MM.1S (cell line): ENCODE data around the gene CCDC194.

Experiments
- DNase-seq: peaks from one replicate; pipeline ENCODE4 v3.0.0-alpha.2; 2015
- H2AFZ ChIP-seq: fragments of 300-600 bp; sonication (generic); 2 replicates; pipeline ENCODE4 v1.6.0; 2016; ENCODE audit warnings: antibody characterized with exemption, low read length
- H3F3A ChIP-seq: fragments of 300-600 bp; sonication (generic); 2 replicates; pipeline ENCODE4 v1.6.1; 2016; ENCODE audit warnings: mild to moderate bottlenecking, antibody characterized with exemption, low read length, moderate library complexity, mixed read lengths; ENCODE audit not compliant: insufficient read depth
- H3K27ac ChIP-seq: fragments of 300-600 bp; sonication (generic); 2 replicates; pipeline ENCODE4 v1.5.1; 2016; ENCODE audit warnings: mild to moderate bottlenecking, low read length
- H3K27me3 ChIP-seq: fragments of 300-600 bp; sonication (generic); replicated peaks from 2 replicates; pipeline ENCODE4 v1.6.0; 2016; ENCODE audit warnings: low read length; ENCODE audit not compliant: insufficient read depth
- H3K36me3 ChIP-seq: fragments of 300-600 bp; sonication (generic); replicated peaks from 2 replicates; pipeline ENCODE4 v1.6.1; 2016; ENCODE audit warnings: mild to moderate bottlenecking, low read length, mixed read lengths; ENCODE audit not compliant: insufficient read depth
- H3K4me1 ChIP-seq: fragments of 300-600 bp; sonication (generic); 2 replicates; pipeline ENCODE4 v1.6.1; 2016; ENCODE audit warnings: low read length, mixed read lengths
- H3K4me2 ChIP-seq: fragments of 300-600 bp; sonication (generic); 2 replicates; pipeline ENCODE4 v1.6.0; 2016; ENCODE audit warnings: low read depth, low read length
- H3K4me3 ChIP-seq: fragments of 300-600 bp; sonication (generic); 2 replicates; pipeline ENCODE4 v1.5.1; 2016; ENCODE audit warnings: low read length, mixed read lengths
- H3K79me2 ChIP-seq: fragments of 300-600 bp; sonication (generic); 2 replicates; pipeline ENCODE4 v1.6.1; 2016; ENCODE audit warnings: mixed run types, low read length, mixed read lengths
- H3K9ac ChIP-seq: fragments of 300-600 bp; sonication (generic); 2 replicates; pipeline ENCODE4 v1.6.1; 2016; ENCODE audit warnings: low read length, mixed read lengths
- H3K9me2 ChIP-seq: fragments of 300-600 bp; sonication (generic); replicated peaks from 2 replicates; pipeline ENCODE4 v1.6.1; 2016; ENCODE audit warnings: mild to moderate bottlenecking, low read length, mixed read lengths; ENCODE audit not compliant: insufficient read depth
- H3K9me3 ChIP-seq: fragments of 300-600 bp; sonication (generic); replicated peaks from 2 replicates; pipeline ENCODE4 v1.6.1; 2016; ENCODE audit warnings: mild to moderate bottlenecking, low read length, mixed read lengths; ENCODE audit not compliant: insufficient read depth
- H4K20me1 ChIP-seq: fragments of 300-600 bp; sonication (generic); 2 replicates; pipeline ENCODE4 v1.6.1; 2016; ENCODE audit warnings: mild to moderate bottlenecking, low read length, moderate library complexity, mixed read lengths; ENCODE audit not compliant: insufficient read depth
- EZH2 ChIP-seq: fragments of 300-600 bp; sonication (generic); optimal IDR thresholded peaks from 2 replicates; pipeline ENCODE3; 2017; ENCODE audit warnings: low read depth, mild to moderate bottlenecking, antibody characterized with exemption, low read length, mixed read lengths
- EZH2phosphoT487 ChIP-seq: fragments of 300-600 bp; sonication (generic); IDR thresholded peaks from 2 replicates; pipeline ENCODE4 v1.6.1; 2018; ENCODE audit warnings: antibody characterized with exemption, low read length
- TF ChIP-seq, protein P1 (sequence below): fragments of 300-600 bp; sonication (generic); IDR thresholded peaks from 2 replicates; pipeline ENCODE4 v1.5.1; 2016; ENCODE audit warnings: antibody characterized with exemption, low read length, mixed read lengths

CCDC194 gene

DNA sequence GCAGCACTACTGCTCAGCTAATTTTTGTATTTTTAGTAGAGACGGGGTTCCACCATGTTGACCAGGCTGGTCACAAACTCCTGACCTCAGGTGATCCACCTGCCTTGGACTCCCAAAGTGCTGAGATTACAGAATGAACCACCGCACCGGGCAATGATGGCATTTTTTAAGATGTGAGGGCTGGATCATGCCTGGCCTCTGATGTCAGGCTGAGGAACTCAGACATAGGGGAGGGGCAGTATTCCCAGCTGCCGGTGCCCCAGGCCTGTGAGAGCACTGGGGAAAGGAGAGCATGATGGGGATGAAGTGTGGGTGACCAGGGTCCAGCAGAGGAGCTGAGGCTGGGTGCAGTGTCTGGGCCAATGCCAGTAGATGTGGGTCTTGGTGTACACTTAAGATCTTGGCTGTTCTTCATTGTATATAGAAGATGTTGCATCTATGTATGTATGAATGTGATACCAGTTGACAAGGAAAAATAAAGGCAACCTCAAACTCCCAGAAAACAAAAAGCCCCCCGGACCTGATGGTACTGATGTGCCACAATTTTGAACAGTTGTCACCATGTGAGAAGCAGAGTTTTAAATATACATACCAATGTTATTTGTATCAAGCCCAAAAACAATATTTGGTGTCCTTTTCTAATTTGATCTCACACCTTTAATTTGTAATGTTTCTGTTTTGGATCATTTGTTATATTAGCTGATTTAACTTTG is 13.4 kb downstream of the CCDC194 start:
- Histone ChIP-seq H4K20me1 (no peaks in the 10 kb centered on the region), H3K36me3 (no peaks in the 10 kb centered on the region), H3K4me3 (no peak overlapping the region), H3K9ac (no peak overlapping the region), H2AFZ (no peak overlapping the region), H3K27me3 (no peaks in the 10 kb centered on the region), H3K4me2 (no peak overlapping the region), H3K9me3 (no peaks in the 10 kb centered on the region), H3K9me2 (no peaks in the 10 kb centered on the region), H3K4me1 (peaks cover 7% of the 10 kb centered on the region), H3F3A (no peaks in the 10 kb centered on the region), H3K79me2 (no peaks in the 10 kb centered on the region), H3K27ac (no peak overlapping the region)
- TF ChIP-seq, protein P1, sequence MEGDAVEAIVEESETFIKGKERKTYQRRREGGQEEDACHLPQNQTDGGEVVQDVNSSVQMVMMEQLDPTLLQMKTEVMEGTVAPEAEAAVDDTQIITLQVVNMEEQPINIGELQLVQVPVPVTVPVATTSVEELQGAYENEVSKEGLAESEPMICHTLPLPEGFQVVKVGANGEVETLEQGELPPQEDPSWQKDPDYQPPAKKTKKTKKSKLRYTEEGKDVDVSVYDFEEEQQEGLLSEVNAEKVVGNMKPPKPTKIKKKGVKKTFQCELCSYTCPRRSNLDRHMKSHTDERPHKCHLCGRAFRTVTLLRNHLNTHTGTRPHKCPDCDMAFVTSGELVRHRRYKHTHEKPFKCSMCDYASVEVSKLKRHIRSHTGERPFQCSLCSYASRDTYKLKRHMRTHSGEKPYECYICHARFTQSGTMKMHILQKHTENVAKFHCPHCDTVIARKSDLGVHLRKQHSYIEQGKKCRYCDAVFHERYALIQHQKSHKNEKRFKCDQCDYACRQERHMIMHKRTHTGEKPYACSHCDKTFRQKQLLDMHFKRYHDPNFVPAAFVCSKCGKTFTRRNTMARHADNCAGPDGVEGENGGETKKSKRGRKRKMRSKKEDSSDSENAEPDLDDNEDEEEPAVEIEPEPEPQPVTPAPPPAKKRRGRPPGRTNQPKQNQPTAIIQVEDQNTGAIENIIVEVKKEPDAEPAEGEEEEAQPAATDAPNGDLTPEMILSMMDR: no peak
- no peak for TF ChIP-seq EZH2
- TF ChIP-seq EZH2phosphoT487: no peak
- DNase-seq: no peak

DNA sequence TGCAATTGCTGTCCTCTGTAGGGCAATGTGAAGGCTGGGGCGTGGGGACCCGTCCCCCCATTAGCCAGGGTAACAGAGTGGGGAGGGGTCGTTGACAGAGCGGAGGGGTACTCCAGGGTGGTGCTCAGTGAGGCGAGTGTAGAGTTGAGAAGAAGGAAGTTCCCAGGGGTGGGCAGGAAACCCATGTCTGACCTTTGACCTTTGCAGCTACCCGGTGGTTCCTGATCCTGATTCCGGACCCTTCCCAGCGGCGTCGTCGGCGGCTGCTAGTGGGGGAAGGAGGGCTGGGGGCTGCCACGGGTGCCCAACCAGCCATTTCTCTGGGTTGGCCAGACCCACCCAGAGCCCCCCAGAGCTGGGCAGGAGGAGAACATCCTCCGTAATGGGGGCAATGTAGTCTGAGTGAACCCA is 14.8 kb downstream of the CCDC194 start:
- no peaks in the 10 kb centered on the region for H3K9me3 ChIP-seq
- no peak for DNase-seq
- H3K9me2 ChIP-seq: no peaks in the 10 kb centered on the region
- no peaks in the 10 kb centered on the region for H3K27me3 ChIP-seq
- TF ChIP-seq, protein P1: no peak
- TF ChIP-seq EZH2phosphoT487 (no peak), EZH2 (no peak)
- H3F3A ChIP-seq: 0 out of 2 replicates have a peak, but pooled peaks cover 3% of the 10 kb centered on the region
- H2AFZ ChIP-seq: no peak overlapping the region
- no peaks in the 10 kb centered on the region for H3K36me3 ChIP-seq
- no peaks in the 10 kb centered on the region for H4K20me1 ChIP-seq
- H3K9ac ChIP-seq: no peak overlapping the region
- peaks cover 18% of the 10 kb centered on the region for H3K4me1 ChIP-seq
- H3K4me3 ChIP-seq: no peak overlapping the region
- H3K27ac ChIP-seq: no peak overlapping the region
- no peaks in the 10 kb centered on the region for H3K79me2 ChIP-seq
- no peak overlapping the region for H3K4me2 ChIP-seq

DNA sequence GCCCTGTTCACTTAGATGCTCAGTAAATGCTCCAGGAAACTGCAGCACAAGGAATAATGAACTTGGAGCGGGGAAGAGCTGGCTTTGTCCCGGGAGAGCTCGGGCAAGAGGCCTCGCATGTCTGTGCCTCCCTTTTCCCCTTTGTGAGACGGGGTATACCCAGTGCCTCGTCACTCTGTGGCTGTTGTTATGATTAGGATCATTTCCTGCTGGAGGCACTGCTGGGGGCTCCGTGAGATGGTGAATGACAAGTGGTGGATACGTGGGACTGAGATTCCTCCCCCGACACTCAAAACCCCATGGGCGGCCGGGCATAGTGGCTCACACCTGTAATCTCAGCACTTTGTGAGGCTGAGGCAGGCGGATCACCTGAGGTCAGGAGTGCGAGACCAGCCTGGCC is 15.7 kb downstream of the CCDC194 start:
- no peaks in the 10 kb centered on the region for H3K9me3 ChIP-seq
- no peaks in the 10 kb centered on the region for H3K36me3 ChIP-seq
- H4K20me1 ChIP-seq: no peaks in the 10 kb centered on the region
- no peak overlapping the region for H3K9ac ChIP-seq
- H3K4me3 ChIP-seq: no peak overlapping the region
- DNase-seq: no peak
- peaks cover 26% of the 10 kb centered on the region for H3K4me1 ChIP-seq
- H3K27ac ChIP-seq: no peak overlapping the region
- H3K9me2 ChIP-seq: no peaks in the 10 kb centered on the region
- no peaks in the 10 kb centered on the region for H3K79me2 ChIP-seq
- H2AFZ ChIP-seq: no peak overlapping the region
- TF ChIP-seq EZH2 (no peak), EZH2phosphoT487 (no peak)
- TF ChIP-seq, protein P1: no peak
- no peak overlapping the region for H3K4me2 ChIP-seq
- H3K27me3 ChIP-seq: no peaks in the 10 kb centered on the region
- H3F3A ChIP-seq: peaks cover 6% of the 10 kb centered on the region; the same call in 1 of the 2 replicates
